ENCODE results near the gene CSMD2. TPM values are rescaled to one million over a fixed set of nuclear protein-coding genes. Genes with fewer than 3 reads are reported as not detected.

CSMD2 gene
- total RNA-seq, 1 experiment from 2014 or later: 13.2 TPM

- TF ChIP-seq, protein P1, sequence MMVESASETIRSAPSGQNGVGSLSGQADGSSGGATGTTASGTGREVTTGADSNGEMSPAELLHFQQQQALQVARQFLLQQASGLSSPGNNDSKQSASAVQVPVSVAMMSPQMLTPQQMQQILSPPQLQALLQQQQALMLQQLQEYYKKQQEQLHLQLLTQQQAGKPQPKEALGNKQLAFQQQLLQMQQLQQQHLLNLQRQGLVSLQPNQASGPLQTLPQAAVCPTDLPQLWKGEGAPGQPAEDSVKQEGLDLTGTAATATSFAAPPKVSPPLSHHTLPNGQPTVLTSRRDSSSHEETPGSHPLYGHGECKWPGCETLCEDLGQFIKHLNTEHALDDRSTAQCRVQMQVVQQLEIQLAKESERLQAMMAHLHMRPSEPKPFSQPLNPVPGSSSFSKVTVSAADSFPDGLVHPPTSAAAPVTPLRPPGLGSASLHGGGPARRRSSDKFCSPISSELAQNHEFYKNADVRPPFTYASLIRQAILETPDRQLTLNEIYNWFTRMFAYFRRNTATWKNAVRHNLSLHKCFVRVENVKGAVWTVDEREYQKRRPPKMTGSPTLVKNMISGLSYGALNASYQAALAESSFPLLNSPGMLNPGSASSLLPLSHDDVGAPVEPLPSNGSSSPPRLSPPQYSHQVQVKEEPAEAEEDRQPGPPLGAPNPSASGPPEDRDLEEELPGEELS (CRISPR knock-in tag; IDR thresholded peaks at IDR 0.05): no peak
- no peak for TF ChIP-seq TCF7 (CRISPR knock-in tag; IDR thresholded peaks at IDR 0.05; ENCODE audit: low read depth)
- no peak for TF ChIP-seq ZNF317 (CRISPR knock-in tag; IDR thresholded peaks at IDR 0.05; ENCODE audit: borderline replicate concordance, low read depth)
- no peak for TF ChIP-seq PRRX2 (CRISPR knock-in tag; IDR thresholded peaks at IDR 0.05)
- TF ChIP-seq IRF2 (CRISPR knock-in tag; IDR thresholded peaks at IDR 0.05; ENCODE audit: borderline replicate concordance, low read depth): no peak
- TF ChIP-seq ZBTB21 (CRISPR knock-in tag; IDR thresholded peaks at IDR 0.05; ENCODE audit: borderline replicate concordance): no peak
These were observed 449.7 kb downstream of the CSMD2 start (continued) for GRCh38 chr1:33715195-33715811.

DNA sequence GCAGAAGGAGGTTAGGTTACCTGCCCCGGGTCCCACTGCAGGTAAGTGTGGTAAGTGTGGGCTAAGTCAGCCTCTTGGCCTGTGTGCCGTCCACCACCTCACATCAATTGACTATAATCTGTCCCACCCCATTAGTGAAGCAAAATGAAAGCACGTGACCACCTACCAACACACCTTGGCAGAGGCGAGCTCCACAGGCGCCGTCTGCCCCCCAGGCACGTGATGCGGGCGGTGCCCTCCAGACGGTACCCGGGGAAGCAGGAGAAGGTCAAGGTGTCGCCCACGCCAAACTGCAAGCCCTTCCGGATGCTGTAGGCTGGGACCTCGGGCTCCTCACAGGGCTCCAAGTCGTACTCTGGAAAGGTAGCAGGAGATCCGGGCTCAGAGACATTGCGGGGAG, 450.6 kb downstream of the CSMD2 start:
- H3K9me3 Mint-ChIP-seq: no peaks in the 10 kb centered on the region
- no peaks in the 10 kb centered on the region for H3K4me1 Mint-ChIP-seq
- no peaks in the 10 kb centered on the region for H3K27me3 Mint-ChIP-seq (ENCODE audit: low read depth)
- no peak overlapping the region for H3K27ac Mint-ChIP-seq
- CTCF ChIA-PET: no interaction called here
- TF ChIP-seq MXD4 (CRISPR knock-in tag; IDR thresholded peaks at IDR 0.05; ENCODE audit: borderline replicate concordance): no peak
- TF ChIP-seq, protein P2, sequence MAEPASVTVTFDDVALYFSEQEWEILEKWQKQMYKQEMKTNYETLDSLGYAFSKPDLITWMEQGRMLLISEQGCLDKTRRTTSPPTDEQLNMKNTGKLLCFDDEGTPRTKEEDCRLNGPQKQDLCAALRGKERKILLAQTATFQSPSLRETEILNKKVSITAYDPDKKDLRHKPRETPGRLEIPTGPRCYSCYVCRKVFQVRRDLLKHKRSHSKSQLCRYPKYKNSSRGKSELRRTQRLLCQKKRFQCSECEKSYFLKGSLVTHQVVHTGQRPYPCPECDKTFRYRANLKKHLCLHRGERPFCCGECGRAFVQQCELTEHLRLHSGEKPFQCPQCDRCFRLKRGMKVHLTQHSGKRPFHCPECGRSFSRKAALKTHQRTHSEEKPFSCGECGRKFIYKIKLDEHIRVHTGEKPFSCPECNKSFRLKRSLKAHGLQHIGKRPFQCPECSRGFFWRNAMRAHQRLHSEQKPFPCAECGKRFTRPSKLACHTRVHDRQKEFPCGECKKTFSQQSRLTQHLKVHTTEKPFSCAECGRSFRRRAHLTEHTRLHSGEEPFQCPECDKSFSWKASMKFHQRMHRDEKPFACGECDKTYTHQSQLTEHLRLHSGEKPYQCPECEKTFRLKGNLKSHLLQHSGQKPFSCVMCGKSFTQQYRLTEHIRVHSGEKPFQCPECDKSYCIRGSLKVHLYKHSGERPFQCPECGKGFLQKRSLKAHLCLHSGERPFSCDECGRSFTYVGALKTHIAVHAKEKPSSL (CRISPR knock-in tag; conservative IDR thresholded peaks at IDR 0.05): no peak
- TF ChIP-seq ZNF121 (CRISPR knock-in tag; IDR thresholded peaks at IDR 0.05): no peak
- TF ChIP-seq SP1 (CRISPR knock-in tag; conservative IDR thresholded peaks at IDR 0.05): no peak
- TF ChIP-seq ERG (CRISPR knock-in tag; IDR thresholded peaks at IDR 0.05): no peak
- no peak for TF ChIP-seq ESRRA (CRISPR knock-in tag; IDR thresholded peaks at IDR 0.05; ENCODE audit: borderline replicate concordance)
- TF ChIP-seq ZNF396 (CRISPR knock-in tag; IDR thresholded peaks at IDR 0.05; ENCODE audit: borderline replicate concordance): no peak
- H3K4me3 Mint-ChIP-seq: no peak overlapping the region
- POLR2A ChIA-PET: no interaction called here
- ATAC-seq (no peak), DNase-seq (ENCODE audit: low spot score) (no peak)
- H3K36me3 Mint-ChIP-seq: peaks cover 20% of the 10 kb centered on the region

GRCh38 chr1:33713058-33713877, 451.8 kb downstream of the CSMD2 start:
- H3K27me3 Mint-ChIP-seq (ENCODE audit: low read depth): no peaks in the 10 kb centered on the region
- no peak overlapping the region for H3K4me3 Mint-ChIP-seq
- H3K9me3 Mint-ChIP-seq: no peaks in the 10 kb centered on the region
- no peaks in the 10 kb centered on the region for H3K4me1 Mint-ChIP-seq
- no peak for DNase-seq (ENCODE audit: low spot score)
- ChIA-PET POLR2A (no interaction called here), CTCF (interaction anchor here (1.4 kb wide), 1 partner anchor 80 kb away, joined by 5 read pairs; no protein-coding TSS in a partner anchor)
- TF ChIP-seq CDX4 (CRISPR knock-in tag; IDR thresholded peaks at IDR 0.05; ENCODE audit: borderline replicate concordance): no peak
- TF ChIP-seq ZNF317 (CRISPR knock-in tag; IDR thresholded peaks at IDR 0.05; ENCODE audit: borderline replicate concordance, low read depth): no peak
- TF ChIP-seq, protein P3, sequence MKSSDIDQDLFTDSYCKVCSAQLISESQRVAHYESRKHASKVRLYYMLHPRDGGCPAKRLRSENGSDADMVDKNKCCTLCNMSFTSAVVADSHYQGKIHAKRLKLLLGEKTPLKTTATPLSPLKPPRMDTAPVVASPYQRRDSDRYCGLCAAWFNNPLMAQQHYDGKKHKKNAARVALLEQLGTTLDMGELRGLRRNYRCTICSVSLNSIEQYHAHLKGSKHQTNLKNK (CRISPR knock-in tag; IDR thresholded peaks at IDR 0.05): no peak
- no peak for TF ChIP-seq E2F4 (CRISPR knock-in tag; IDR thresholded peaks at IDR 0.05; ENCODE audit: borderline replicate concordance, low read depth)
- TF ChIP-seq ZNF232 (CRISPR knock-in tag; IDR thresholded peaks at IDR 0.05): no peak
- TF ChIP-seq FOXK1 (CRISPR knock-in tag; IDR thresholded peaks at IDR 0.05): no peak
- TF ChIP-seq OVOL2 (CRISPR knock-in tag; IDR thresholded peaks at IDR 0.05; ENCODE audit: borderline replicate concordance): no peak
- TF ChIP-seq ZNF396 (CRISPR knock-in tag; IDR thresholded peaks at IDR 0.05; ENCODE audit: borderline replicate concordance): no peak
- no peak for TF ChIP-seq HMGA2 (CRISPR knock-in tag; IDR thresholded peaks at IDR 0.05)
- no peak for ATAC-seq
- H3K36me3 Mint-ChIP-seq: peaks cover 20% of the 10 kb centered on the region
- H3K27ac Mint-ChIP-seq: no peak overlapping the region

All from WTC11 (cell line).